H1 (cell line): ENCODE results near the gene EPB41L4A. TPM values are rescaled to one million over a fixed set of nuclear protein-coding genes. Genes with fewer than 3 reads are reported as not detected.

ENCODE experiments used
- CTCF ChIA-PET: fragments of 300-600 bp; sonication (Branson Sonifier 250); formaldehyde crosslinking; loops from one replicate; lab custom pipeline; 2021; ENCODE audit not compliant: partially characterized antibody; lab: Charles Lee
- POLR2A ChIA-PET: fragments of 300-600 bp; sonication (Branson Sonifier 250); formaldehyde crosslinking; loops from one replicate; lab custom pipeline; 2021; ENCODE audit warnings: inconsistent platforms; ENCODE audit not compliant: partially characterized antibody; lab: Charles Lee
- DNase-seq, 2 experiments: peaks; one replicate each; pipeline versions ENCODE4 v3.0.0 to v3.0.0-alpha.2; 2010 to 2022; ENCODE audit warnings: low spot score in 2 of 2, low read depth in 1 of 2, mixed read lengths in 1 of 2
- FAIRE-seq: peaks from 2 replicates; lab custom pipeline; 2011; peaks lifted over from hg19 to GRCh38; lab: Jason Lieb, UNC
- H2AFZ ChIP-seq: 2 replicates; pipeline ENCODE4 v1.8.1; 2012; ENCODE audit warnings: low read length, inconsistent platforms
- H2AK5ac ChIP-seq: 2 replicates; pipeline ENCODE4 v1.6.1; 2013; ENCODE audit warnings: low read depth, low read length
- H2BK120ac ChIP-seq: replicated peaks from 2 replicates; pipeline ENCODE3; 2013; ENCODE audit warnings: low read depth, low read length, inconsistent platforms
- H2BK12ac ChIP-seq: 2 replicates; pipeline ENCODE4 v1.6.1; 2013; ENCODE audit warnings: low read depth, low read length
- H2BK15ac ChIP-seq: 2 replicates; pipeline ENCODE4 v1.6.1; 2013; ENCODE audit warnings: low read length
- H2BK20ac ChIP-seq: 2 replicates; pipeline ENCODE4 v1.6.1; 2013; ENCODE audit warnings: low read length
- H2BK5ac ChIP-seq: 2 replicates; pipeline ENCODE4 v1.6.1; 2013; ENCODE audit warnings: low read depth, low read length
- H3K14ac ChIP-seq: 2 replicates; pipeline ENCODE4 v1.6.1; 2013; ENCODE audit warnings: inconsistent platforms; ENCODE audit not compliant: insufficient read length
- H3K18ac ChIP-seq: 2 replicates; pipeline ENCODE4 v1.6.1; 2013; ENCODE audit warnings: low read length; ENCODE audit errors: extremely low read depth
- H3K23ac ChIP-seq: 2 replicates; pipeline ENCODE4 v1.6.1; 2013; ENCODE audit warnings: inconsistent platforms; ENCODE audit not compliant: insufficient read length
- H3K23me2 ChIP-seq: 2 replicates; pipeline ENCODE4 v1.6.1; 2013; ENCODE audit warnings: low read depth, low read length
- H3K27ac ChIP-seq: 2 replicates; pipeline ENCODE4 v1.6.1; 2011; ENCODE audit warnings: low read depth, low read length, inconsistent platforms
- H3K27me3 ChIP-seq, 4 experiments: replicated peaks in 1 of 4; 1 replicate in 1 of 4; 2 replicates in 3 of 4; pipeline versions ENCODE4 v1.6.1 to v1.8.1; 2011 to 2013; ENCODE audit warnings: low read length in 3 of 4, mild to moderate bottlenecking in 3 of 4, inconsistent platforms in 2 of 4, mixed read lengths in 2 of 4, moderate library complexity in 1 of 4; ENCODE audit not compliant: control insufficient read depth in 3 of 4, insufficient read depth in 3 of 4; ENCODE audit errors: extremely low read depth in 1 of 4
- H3K36me3 ChIP-seq, 4 experiments: 2 replicates each; pipeline versions ENCODE4 v1.6.1 to v1.8.1; 2011 to 2013; ENCODE audit warnings: mild to moderate bottlenecking in 4 of 4, low read length in 3 of 4, moderate library complexity in 2 of 4, control low read depth in 1 of 4, inconsistent platforms in 1 of 4; ENCODE audit not compliant: insufficient read depth in 4 of 4, control insufficient read depth in 2 of 4
- H3K4ac ChIP-seq: replicated peaks from 2 replicates; pipeline ENCODE3; 2013; ENCODE audit warnings: low read length, low read depth, mixed read lengths, inconsistent platforms; ENCODE audit not compliant: insufficient read length
- H3K4me1 ChIP-seq, 4 experiments: replicated peaks in 1 of 4; 1 replicate in 1 of 4; 2 replicates in 3 of 4; pipeline versions ENCODE4 v1.6.1 to v1.8.1; 2011 to 2013; ENCODE audit warnings: low read length in 3 of 4, inconsistent platforms in 2 of 4, mixed read lengths in 1 of 4; ENCODE audit not compliant: insufficient read depth in 4 of 4, control insufficient read depth in 3 of 4
- H3K4me2 ChIP-seq, 2 experiments: 2 replicates each; pipeline versions ENCODE4 v1.6.1 to v1.8.1; 2011 to 2013; ENCODE audit warnings: low read depth in 2 of 2, low read length in 2 of 2, control low read depth in 1 of 2, inconsistent platforms in 1 of 2, mild to moderate bottlenecking in 1 of 2; ENCODE audit not compliant: insufficient read depth in 1 of 2
- H3K4me3 ChIP-seq, 4 experiments: fragments of 200-600, 300-600 bp in 1 of 4; sonication (generic), shearing (Covaris generic), sonication (Bioruptor Twin) in 1 of 4; 2 replicates each; pipeline versions ENCODE4 v1.5.1 to v1.8.1; 2011 to 2016; ENCODE audit warnings: low read length in 4 of 4, low read depth in 3 of 4, control low read depth in 2 of 4, inconsistent platforms in 2 of 4, mild to moderate bottlenecking in 2 of 4, mixed read lengths in 1 of 4, moderate library complexity in 1 of 4; ENCODE audit not compliant: insufficient read depth in 2 of 4; ENCODE audit errors: extremely low read depth in 1 of 4
- H3K56ac ChIP-seq: replicated peaks from 2 replicates; pipeline ENCODE3; 2013; ENCODE audit warnings: low read depth, mild to moderate bottlenecking, mixed read lengths, low read length, inconsistent platforms; ENCODE audit not compliant: insufficient read length
- H3K79me1 ChIP-seq: 2 replicates; pipeline ENCODE4 v1.6.1; 2013; ENCODE audit warnings: low read depth, low read length, control low read depth
- H3K79me2 ChIP-seq, 2 experiments: 2 replicates each; pipeline versions ENCODE4 v1.6.1 to v1.8.1; 2012 to 2013; ENCODE audit warnings: low read length in 2 of 2, mild to moderate bottlenecking in 2 of 2, inconsistent platforms in 1 of 2; ENCODE audit not compliant: insufficient read depth in 2 of 2, control insufficient read depth in 1 of 2
- H3K9ac ChIP-seq, 4 experiments: replicated peaks in 1 of 4; 1 replicate in 1 of 4; 2 replicates in 3 of 4; pipeline versions ENCODE4 v1.6.1 to v1.8.1; 2011 to 2013; ENCODE audit warnings: low read depth in 3 of 4, low read length in 3 of 4, control low read depth in 2 of 4, mild to moderate bottlenecking in 2 of 4, moderate library complexity in 2 of 4, inconsistent platforms in 1 of 4; ENCODE audit errors: extremely low read depth in 1 of 4
- H3K9me3 ChIP-seq, 2 experiments: 2 replicates each; pipeline versions ENCODE4 v1.6.1 to v1.8.1; 2012 to 2013; ENCODE audit warnings: mild to moderate bottlenecking in 2 of 2, moderate library complexity in 2 of 2, control low read depth in 1 of 2, inconsistent platforms in 1 of 2, low read depth in 1 of 2, low read length in 1 of 2, mixed read lengths in 1 of 2; ENCODE audit not compliant: insufficient read depth in 2 of 2
- H4K20me1 ChIP-seq, 2 experiments: replicated peaks in 1 of 2; 2 replicates each; pipeline versions ENCODE3 to v1.8.1; 2011 to 2013; ENCODE audit warnings: inconsistent platforms in 2 of 2, low read length in 2 of 2, mild to moderate bottlenecking in 1 of 2; ENCODE audit not compliant: insufficient read depth in 2 of 2, control insufficient read depth in 1 of 2
- H4K5ac ChIP-seq: 2 replicates; pipeline ENCODE4 v1.6.1; 2013; ENCODE audit warnings: low read length, low read depth, mixed read lengths, inconsistent platforms; ENCODE audit not compliant: insufficient read length
- H4K8ac ChIP-seq: 2 replicates; pipeline ENCODE4 v1.8.0; 2013; ENCODE audit warnings: mild to moderate bottlenecking, moderate library complexity, low read length, inconsistent platforms; ENCODE audit not compliant: insufficient read depth; ENCODE audit errors: extremely low read depth
- H4K91ac ChIP-seq: replicated peaks from 2 replicates; pipeline ENCODE3; 2013; ENCODE audit warnings: low read length, mixed read lengths, inconsistent platforms; ENCODE audit not compliant: insufficient read length
- TBP ChIP-seq: IDR thresholded peaks from 2 replicates; pipeline ENCODE4 v1.6.1; 2011; ENCODE audit warnings: low read depth, low read length, improper control_type of control experiment
- WGBS, 2 experiments: shearing (Covaris generic) in 1 of 2; methylation state at CpG; one replicate each; pipeline versions ENCODE4 v1.1.6 to v1.1.7; 2013 to 2015; ENCODE audit warnings: low lambda C conversion rate in 2 of 2, mixed read lengths in 2 of 2, inconsistent platforms in 1 of 2, low coverage in 1 of 2, missing lambda C conversion rate in 1 of 2; ENCODE audit not compliant: insufficient replicate concordance in 2 of 2, insufficient coverage in 1 of 2, insufficient read length in 1 of 2; ENCODE audit errors: extremely low coverage in 1 of 2, missing lambda C conversion rate in 1 of 2; 5-methylcytosine and 5-hydroxymethylcytosine counted together
- polyA plus RNA-seq, 7 experiments: library from polyadenylated mRNA; depleted of rRNA in 3 of 7; stranded (reverse) in 5 of 7; unstranded in 2 of 7; fragments of >200 nt in 5 of 7; fragments of 200-250 nt in 2 of 7; gene quantifications; 1 replicate in 5 of 7; 2 replicates in 1 of 7; 4 replicates in 1 of 7; pipeline versions ENCODE4 v1.2.1 to v1.2.3, GENCODE V29; 2011 to 2013; ENCODE audit warnings: missing spikeins in 2 of 7, mixed read lengths in 2 of 7
- total RNA-seq: library from RNA; stranded (reverse); fragmentation: NEBNext Ultra II Directional; extraction: Animal tissue kit (Norgen Biotek cat#: 25700); gene quantifications from 2 replicates; pipeline ENCODE4 v1.2.1, GENCODE V29; 2021

The EPB41L4A gene
- total and polyA plus RNA-seq, 2 of the 8 experiments (the other 6 are each of a cell fraction or from before 2014, with no cell fraction given) = 1.6 to 4.6 TPM

GRCh38 chr5:112250551-112250950, 168.5 kb downstream of the EPB41L4A start:
- POLR2A ChIA-PET = no interaction called here
- Histone ChIP-seq H4K91ac (no peak overlapping the region), H2BK15ac (no peak overlapping the region), H4K8ac (no peak overlapping the region), H4K20me1 (no peaks in the 10 kb centered on the region), H3K14ac (no peak overlapping the region), H3K18ac (no peak overlapping the region), H2AK5ac (no peak overlapping the region), H2BK12ac (no peak overlapping the region), H3K79me2 (no peaks in the 10 kb centered on the region), H2BK120ac (no peak overlapping the region), H3K56ac (no peak overlapping the region), H3K9me3 (no peaks in the 10 kb centered on the region), H2BK5ac (no peak overlapping the region), H4K5ac (no peak overlapping the region), H2BK20ac (no peak overlapping the region), H3K23me2 (no peaks in the 10 kb centered on the region), H3K36me3 (no peaks in the 10 kb centered on the region), H3K4ac (no peak overlapping the region), H3K9ac (no peak overlapping the region), H3K4me3 (no peak overlapping the region), H3K4me2 (no peak overlapping the region), H2AFZ (no peak overlapping the region), H3K27ac (no peak overlapping the region), H3K27me3 (no peaks in the 10 kb centered on the region), H3K79me1 (no peaks in the 10 kb centered on the region), H3K23ac (no peak overlapping the region), H3K4me1 (no peaks in the 10 kb centered on the region; a peak in 1 of 7 replicates)
- no peak for DNase-seq
- CTCF ChIA-PET = interaction anchor here (1.0 to 1.5 kb wide), 3 partner anchors 12 to 52 kb away, joined by 3 to 4 read pairs (median 4); no protein-coding TSS in a partner anchor
- WGBS, 2 experiments = 85% methylated on average over 2 of the region's 2 CpGs; no CpG with 5 or more reads in 1 of the 2 experiments
- no peak for FAIRE-seq
- no peak for TF ChIP-seq TBP
